HL-60/S4 treated with retinoic acid at 250 ng/mL for 4 days and 3 days (cell line): ENCODE data around the gene KCNE1.

Experiments
- in situ Hi-C: fragments of 300-500 bp; cut with MboI; formaldehyde crosslinking; loops from 2 replicates; pipeline ENCODE4 v1.7.0; 2022; ENCODE audit warnings: low sequenced_read_pairs

KCNE1 gene

DNA sequence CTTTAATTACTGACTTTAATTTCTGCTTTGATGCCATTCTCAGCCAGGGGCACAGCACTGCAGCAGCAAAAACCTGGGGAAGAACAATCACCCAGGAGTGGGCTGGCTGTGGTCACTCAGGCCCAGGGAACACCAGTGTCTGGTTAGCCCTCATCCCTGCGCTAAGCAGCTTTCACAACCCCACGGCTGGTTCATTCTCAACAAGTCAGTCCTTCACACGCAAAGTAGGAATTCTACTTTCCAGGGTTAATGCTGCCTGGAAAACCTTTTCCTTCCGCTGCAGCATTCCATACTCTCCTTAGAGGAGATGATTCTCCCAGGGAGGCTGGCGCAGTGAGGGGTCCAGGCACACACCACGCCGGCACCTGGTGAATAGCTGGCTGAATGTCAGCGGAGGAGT lies 24.3 kb upstream of the KCNE1 start:
- in situ Hi-C loops, result no loop called here

DNA sequence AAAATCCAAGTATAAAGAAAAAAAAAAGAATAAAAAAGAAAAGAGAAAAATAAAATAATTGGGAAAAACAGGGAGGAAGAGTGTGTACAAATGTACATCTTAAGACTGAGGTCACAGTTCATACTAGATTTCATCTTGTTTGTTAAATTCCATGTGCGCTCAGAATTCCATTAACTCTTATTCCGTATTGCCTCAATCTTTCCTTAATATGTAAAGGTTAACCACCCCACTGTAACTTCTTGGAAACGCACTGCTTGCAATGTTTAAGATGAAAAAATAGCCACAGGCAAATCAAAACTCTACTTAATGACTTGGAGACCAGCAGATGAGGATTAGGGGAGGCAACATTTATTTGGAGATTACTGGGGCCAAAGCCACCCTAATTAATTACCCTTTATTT lies 23.9 kb upstream of the KCNE1 start:
- in situ Hi-C loops, result no loop called here

DNA sequence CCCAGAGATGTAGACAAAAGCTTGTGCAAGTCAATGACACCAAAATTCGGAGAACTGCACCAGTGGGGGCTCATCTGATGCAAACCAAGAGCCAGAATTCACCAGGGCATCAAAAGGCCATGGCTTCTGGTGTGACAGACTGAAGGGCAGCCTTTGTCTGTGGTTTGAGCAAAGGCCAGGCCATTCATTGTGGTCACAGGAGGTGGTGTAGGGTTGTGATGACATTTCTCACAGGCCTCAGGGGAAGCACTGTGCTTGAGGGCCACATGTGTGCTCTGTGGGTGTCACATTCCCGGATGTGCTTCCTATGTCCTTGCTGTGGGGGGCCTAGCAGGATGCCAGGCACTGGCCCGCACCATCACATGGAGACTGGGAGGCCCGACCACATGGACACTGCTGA lies 22.5 kb upstream of the KCNE1 start:
- in situ Hi-C loops, result no loop called here

DNA sequence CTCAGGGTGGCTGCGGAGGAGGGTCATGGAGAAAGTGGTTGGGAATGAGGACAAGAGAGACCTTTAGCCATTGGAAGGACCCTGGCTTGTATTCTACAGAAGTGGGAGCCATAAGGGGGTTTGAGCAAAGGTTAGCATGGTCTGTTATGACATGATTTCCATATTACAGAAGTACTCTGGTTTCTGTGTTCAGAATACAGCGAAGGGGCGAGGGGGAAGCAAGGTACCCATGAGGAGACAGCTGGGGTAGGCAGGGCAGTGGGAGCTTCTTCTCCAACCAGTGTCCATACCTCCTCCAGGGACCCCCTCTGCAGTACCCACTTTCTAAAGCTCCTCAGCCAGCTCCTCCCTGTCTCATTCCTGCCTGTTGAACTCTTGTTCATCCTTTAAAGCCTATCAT lies 21.9 kb upstream of the KCNE1 start:
- in situ Hi-C loops, result no loop called here

DNA sequence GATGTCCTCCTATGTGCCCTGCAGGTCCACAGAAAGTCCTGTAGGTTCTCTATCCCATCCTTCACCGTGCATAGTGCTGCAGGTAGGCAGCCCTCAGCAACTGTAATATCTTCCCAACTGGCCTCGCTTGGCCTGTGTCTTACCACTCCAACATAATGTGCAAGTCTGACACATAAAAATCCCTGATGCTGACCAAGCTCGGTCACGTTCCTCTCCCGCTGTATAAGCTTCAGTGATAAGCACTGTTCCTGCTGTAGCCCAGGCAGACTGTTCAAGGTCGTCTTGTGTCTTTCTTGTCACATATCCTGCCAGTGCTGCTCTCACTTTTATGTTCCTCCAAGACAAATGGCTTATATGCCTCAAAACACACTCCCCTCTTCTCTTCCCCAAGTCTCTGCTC lies 19.4 kb upstream of the KCNE1 start:
- in situ Hi-C loops, result no loop called here

DNA sequence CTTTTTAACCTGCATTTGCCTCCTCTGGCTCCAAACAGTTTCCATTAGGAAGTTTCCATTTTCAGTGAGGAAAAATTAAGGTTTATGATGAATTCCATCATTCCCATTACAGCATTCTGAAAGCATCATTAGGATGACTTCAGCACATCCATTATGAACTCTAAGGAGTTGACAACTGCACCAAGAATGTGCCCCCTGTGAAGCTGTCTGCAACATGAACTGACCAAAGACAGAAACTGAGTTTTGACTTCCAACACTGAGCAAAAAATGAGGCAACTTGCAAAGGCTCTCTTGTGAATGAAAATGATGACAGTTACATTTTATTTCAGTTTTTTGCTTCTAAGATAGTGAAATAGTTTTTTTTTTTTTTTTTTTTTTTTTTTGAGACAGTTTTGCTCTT lies 18.3 kb upstream of the KCNE1 start:
- in situ Hi-C loops, result no loop called here

DNA sequence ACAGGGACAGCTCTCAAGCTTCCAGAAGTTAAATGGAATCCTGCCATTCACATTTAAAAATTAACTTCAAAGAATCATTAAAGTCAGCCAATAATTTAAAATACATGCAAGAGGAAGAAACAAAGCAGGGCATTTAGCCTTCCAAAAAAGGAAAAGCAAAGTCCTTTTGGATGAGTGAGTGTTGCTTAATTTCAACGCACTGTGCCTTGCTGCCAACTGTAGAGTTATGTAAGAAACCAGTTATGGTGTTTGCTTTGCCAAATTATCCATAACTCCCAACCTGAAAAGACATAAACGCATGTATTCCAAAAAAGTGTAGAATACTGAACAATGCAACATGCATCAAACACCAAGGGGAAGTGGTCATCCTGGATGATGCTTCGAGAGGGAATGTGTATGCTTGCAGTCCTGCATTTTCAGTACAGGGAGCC lies 16.1 kb upstream of the KCNE1 start:
- in situ Hi-C loops, result no loop called here

DNA sequence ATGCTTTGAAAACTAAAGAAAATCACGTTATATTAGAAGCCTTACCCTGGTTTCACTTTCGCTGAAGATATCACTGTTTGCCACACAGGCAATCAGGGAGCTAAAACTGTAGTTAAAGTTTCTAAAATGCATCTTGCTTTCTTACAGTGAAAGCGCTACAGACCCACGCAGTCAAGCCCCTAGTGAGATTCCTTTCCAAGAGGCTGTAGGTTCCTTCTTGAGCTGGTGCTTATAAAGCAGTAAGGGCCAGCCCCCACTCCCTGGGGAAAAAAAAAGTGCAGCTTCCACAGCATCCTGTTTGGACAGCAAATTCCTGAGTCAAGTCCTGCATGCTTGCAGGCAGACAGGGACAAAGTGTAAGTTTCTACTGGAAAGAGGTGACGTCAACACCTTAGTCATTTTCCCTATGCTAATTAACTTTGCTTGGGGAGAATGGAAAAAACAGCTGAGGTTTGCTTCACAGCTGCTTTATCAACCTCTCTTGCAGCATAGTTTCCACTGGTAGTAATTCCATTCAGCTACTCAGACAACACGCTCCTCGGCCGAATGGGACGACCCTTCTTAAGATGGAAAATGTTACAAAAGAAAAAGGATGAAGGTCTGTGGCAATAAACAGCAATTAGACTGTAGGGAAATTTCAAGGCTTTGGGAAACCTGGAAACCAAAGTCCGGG lies 14.7 kb upstream of the KCNE1 start:
- in situ Hi-C loops, result no loop called here

DNA sequence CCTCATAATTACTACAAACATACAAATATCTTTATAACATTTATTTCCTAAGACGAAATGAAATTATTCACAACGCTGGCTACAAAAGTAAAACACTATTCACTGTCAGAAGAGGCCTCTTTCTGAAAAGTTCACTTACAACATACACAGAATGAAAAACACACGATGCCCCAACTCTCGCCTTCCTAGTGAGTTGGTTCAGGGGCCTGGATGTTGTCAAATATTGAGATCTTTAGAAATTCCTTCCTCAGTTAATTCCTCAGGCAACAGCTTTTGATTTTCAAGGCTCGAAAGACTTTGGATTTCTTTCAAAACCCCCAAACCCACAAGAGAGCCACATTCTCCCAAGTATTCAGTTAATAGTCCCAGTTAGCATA lies 14.2 kb upstream of the KCNE1 start:
- in situ Hi-C loops, result no loop called here

DNA sequence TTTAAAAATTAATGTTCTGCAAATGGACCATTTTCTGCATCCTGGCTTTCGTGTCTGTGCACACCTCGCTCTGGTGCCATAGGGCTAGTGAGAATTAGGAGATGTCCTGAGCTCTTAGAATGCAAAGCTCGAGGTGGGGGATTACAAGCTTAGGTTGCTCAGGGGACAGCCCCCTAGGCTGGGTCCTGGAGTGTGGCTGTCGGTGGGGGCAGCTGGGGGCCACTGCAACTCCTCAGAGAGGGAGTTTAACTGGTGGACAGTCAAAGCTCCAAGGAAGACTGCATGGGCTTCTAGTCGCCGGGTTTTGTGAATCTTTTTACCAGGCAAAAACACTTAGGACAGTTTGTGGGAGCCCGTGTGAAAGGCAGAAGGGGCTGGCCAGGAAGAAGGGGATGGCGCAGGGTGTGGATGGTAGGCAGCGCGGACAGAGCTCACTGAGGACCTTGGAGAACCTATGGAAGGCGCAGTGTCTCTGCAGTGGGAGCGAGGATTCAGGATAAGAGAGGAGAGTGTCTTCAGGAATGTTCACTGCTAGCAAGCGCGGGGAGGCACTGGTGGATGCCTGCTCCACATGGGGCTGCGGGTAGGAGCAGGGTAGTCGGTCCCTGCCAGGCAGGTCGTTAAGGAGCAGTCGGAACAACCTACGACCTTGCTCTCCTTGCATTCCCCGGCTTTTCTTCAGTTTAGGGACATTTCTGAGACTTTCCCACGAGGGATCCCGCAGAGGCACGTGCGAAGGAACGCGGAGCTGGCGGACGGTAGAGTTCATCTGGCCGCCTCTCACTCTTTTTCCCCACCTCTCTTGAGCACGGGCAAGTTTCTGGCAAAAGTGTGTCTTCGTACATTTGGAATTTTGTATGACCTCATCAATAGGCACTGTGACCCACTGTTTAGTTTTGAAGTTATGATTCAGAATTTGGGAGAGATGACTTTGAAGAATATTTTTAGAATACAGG lies 12.9 kb upstream of the KCNE1 start:
- in situ Hi-C loops, result no loop called here

DNA sequence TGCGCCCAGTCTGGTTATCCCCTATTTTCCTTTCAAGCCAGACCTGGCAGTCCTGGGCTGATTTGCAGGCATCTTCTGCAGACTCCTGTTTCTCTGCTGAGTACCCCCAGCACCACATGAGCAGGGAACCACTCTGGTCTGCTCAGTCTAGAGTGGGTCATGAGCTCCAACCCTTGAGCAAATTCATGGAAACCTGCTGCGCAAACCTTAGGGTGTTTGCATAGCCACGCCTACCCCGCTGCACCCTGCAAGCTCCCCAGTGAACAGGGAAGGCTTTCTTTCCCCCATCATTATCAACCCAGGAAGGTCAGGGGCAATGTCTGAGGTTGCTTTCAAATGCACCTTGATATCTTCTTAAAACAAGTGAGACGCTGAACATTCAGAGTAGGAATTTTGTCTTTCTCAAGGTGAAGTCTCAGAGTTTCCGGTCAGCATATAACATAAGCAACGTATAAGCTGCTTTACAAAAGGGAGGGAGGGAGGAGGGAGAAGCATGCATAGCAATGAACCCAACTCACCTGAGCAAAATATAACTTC lies 11.1 kb upstream of the KCNE1 start:
- in situ Hi-C loops, result no loop called here

DNA sequence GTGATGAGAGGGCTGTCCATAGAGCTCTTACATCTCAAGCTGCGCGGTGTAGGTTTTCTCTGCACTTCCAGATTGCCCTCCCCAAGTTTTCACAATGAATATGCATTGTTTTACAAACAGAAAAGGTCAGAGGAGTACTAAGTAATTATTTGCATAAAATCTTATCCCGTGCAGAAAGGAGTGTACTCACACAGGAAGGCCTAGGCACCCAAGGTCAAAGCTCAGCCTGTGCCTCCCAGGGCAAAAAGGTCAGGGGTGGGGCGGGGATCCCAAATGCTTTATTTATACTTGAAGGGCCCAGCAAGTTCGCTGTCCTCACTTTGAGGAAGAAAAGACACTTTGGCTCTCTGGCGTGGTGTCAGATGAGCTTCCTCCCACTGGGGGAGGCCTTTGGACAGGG lies 10.3 kb upstream of the KCNE1 start:
- in situ Hi-C loops, result no loop called here

DNA sequence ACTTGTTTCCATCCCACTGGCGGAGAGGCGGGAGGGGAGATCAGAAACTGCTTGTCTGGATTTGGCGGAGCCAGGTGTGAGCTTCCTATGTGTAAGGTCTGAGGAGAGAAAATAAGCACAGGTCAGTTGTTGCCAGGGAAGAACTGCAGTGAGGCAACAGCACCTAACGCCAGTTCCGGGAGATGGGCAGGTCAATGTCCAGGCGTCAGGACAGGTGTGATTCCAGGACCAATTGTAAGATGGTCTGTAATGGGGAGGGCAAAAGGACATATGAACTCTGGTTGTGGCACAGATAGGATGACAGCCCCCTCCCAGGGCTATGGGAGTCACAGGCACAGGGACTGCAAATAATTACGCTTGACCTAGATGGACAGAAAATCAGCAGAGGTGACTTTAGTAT lies 9.6 kb upstream of the KCNE1 start:
- in situ Hi-C loops, result no loop called here

DNA sequence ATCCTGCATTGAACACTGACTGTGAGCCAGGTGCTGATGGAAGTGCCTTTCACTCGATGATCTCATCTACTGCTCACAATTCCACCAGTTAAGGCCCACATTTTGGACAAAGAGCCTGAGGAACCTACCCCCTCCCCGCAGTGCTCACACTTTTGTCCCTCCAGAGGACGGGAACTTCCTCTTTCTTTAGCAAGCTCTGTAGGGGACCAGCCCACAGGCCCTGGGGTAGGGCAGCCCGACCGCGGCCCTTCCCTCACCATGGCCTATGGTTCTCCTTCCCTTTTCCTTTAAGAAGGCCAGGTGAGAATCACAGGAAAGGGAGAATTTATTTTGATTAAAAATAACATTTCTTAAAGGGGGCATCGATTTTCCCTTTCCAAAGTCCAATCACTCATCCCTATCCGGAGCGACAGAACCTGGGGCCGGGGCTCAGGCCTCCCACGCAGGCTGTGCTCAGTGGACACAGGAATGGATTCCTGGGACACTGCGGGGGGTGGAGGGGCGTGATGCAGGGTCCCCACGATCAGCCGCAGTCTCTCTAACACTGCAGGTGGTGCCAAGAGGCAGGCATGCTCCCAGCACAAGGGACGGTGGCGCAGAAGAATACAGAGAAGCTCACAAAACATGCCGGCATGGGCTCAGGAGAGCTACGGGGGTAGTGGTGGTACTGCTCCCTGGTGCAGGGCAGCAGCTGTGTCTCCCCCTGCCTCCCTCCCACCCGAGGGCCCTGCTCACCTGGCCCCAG lies 8.9 kb upstream of the KCNE1 start:
- in situ Hi-C loops, result no loop called here

DNA sequence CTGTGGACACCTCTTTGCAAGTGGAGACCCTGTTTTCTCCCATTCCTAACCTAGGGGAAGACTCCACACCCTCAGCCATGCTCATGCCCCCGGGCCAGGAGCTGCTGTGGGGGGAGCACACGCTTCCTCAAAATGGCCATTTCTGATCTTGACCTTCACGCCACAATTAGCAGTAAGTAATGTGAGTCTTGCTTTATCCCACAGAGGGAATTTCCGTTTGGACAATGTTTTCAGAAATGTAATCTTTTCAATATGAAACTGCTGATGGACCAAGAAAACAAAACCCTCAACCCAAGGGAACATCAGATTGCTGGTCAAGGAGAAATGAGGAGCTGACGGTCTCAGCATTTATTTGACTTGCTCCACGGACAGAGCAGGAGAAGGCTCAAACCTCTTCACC lies 8.3 kb upstream of the KCNE1 start:
- in situ Hi-C loops, result no loop called here

DNA sequence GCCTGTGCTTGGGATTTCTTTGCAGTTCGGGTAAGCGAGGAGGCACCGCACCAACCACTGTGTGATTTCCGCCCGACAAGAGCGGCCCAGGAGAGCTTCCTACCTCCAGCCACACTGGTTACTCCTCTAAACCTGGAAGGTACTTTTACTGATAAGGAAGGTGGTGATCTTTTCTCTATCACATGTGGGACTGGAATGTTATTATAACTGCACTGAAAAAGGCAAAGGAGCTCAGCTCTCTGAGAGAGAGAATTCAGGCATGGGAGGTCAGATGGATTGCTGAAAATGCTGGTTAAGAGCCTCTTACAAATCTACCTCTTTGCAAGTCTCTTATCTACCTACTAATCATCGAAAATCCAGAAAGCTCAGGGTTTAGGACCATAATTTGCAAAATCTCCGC lies 7.7 kb upstream of the KCNE1 start:
- in situ Hi-C loops, result no loop called here

DNA sequence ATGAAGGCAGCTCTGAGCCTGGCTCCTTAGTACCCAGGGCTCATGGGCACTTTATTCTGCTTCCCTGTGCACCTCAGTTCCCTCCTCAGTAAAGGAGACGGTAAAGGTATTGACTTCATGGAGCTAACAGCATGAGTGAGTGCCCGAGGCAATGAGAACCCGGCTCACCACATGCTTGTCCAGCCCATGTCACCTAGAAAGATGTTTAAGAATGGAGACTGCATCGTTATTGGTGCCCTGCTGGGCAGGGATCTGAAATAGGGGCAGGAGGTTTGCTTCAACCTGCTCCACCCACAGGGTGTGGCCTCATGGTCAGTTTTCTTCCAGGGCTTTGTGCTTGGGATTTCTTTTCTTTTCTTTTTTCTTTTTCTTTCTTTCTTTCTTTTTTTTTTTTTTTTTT lies 7.0 kb upstream of the KCNE1 start:
- in situ Hi-C loops, result no loop called here

DNA sequence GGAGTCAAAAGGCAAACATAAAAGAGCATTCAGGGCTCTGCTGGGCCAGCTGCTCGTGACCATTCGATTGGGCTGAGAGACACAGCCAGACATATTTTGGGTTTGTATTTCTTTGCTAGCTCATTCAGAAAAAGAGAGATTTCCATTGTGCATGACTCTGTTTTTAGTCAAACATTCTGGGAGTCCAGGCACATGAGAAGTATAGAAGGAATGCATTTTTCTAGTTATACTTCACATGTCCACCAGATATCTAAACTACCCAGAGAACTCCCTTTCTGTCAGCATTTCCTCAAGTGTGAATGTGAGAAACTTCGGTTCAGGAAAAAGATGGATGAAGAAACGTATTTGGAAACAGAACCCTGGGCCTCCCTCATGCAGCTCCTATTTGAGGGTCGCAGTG lies 6.3 kb upstream of the KCNE1 start:
- in situ Hi-C loops, result no loop called here

DNA sequence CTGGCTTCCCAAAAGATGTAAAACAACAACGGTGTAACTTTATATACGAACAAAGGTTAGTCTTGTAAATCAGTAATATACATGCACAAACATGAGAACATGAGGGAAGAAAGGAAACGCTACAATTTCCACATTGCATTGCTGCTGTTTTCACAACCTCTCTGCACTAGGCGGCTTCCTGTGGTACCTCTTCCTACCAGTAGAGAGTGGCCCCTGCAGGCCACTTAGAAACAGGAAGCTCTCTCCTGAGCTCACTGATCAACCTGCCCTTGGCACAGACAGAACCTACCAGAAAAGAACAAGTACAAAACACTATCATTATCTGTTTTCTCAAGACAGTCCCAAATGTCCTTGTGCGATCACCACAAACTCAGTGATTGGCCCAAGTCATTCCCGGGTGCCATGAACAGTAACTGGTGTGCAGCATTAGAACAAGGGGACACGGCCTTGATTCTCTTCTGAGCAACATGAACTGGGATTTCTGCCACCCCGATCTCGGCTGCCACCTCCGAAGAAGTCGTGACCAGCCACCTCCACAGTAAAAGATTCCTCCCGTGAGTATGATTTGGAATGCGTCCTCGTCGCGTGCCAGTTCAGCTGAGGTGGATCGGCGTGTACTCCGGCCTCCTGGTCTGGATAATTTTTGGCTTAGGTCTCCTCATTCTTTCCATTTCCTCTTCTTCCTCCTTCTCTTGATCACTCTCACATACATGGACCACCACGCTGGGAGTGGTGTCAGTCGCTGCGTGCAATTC lies 5.7 kb upstream of the KCNE1 start:
- in situ Hi-C loops, result no loop called here

DNA sequence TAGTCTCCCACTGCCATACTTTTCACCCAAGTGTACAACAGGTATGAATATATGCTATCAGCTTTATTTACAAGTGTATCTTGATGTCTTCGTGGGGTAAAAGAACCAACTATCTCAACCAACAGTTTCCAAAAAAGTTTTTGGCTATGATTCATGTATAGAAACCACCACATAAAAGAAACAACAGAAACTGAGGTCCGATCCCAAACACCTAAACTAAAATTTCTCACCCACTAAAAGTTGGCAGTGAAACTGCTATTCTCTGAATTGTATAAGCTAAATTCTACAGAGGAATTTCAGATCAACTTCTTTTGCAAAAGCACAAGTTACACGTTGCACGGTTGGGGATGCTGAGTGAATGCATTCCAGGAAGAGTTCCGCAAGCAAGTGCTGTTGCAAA lies 5.0 kb upstream of the KCNE1 start:
- in situ Hi-C loops, result no loop called here
